HG03066 (cell line): ENCODE measurements around the gene AIP.
"Not testable (repeated sequence)": the region's sequence is repeated elsewhere in the genome, so short reads cannot be mapped to it uniquely, and the experiment has no call there.

Source experiments
- ATAC-seq: cut with Tn5 transposase; IDR thresholded peaks from one replicate; pipeline ENCODE4 v1.9.1; 2021; ENCODE audit warnings: low read depth; ENCODE audit not compliant: unreplicated experiment

Gene AIP

GRCh38 chr11:67505605-67506396 lies 23.0 kb downstream of the AIP start:
- no peak for ATAC-seq

GRCh38 chr11:67506426-67507051 lies 23.7 kb downstream of the AIP start:
- ATAC-seq: no peak

- no peak for ATAC-seq
These were observed 24.5 kb downstream of the AIP start for GRCh38 chr11:67507242-67507863.

- peak; percentile 64 for ATAC-seq
These were observed 25.1 kb downstream of the AIP start, which contains the start of gene CDK2AP2 for GRCh38 chr11:67507864-67508485. TSS of gene CDK2AP2 (minus strand) at chr11:67508162. CDS start at chr11:67508082, 80 bp downstream.

- peak; percentile 39 for ATAC-seq
These were observed 25.8 kb downstream of the AIP start for GRCh38 chr11:67508486-67509121.

GRCh38 chr11:67510023-67510345 lies 27.2 kb downstream of the AIP start:
- ATAC-seq: no peak

- ATAC-seq: not testable (repeated sequence)
These were observed 28.7 kb downstream of the AIP start for GRCh38 chr11:67511558-67511957.

- ATAC-seq: no peak
These were observed 31.3 kb downstream of the AIP start for GRCh38 chr11:67514116-67514515.

- ATAC-seq: no peak
These were observed 34.0 kb downstream of the AIP start for GRCh38 chr11:67516806-67517205.

GRCh38 chr11:67517784-67518552 lies 35.1 kb downstream of the AIP start:
- no peak for ATAC-seq

GRCh38 chr11:67519726-67520125 lies 36.9 kb downstream of the AIP start:
- ATAC-seq: no peak

GRCh38 chr11:67520856-67521824 lies 38.3 kb downstream of the AIP start:
- no peak for ATAC-seq

- ATAC-seq: no peak
These were observed 39.1 kb downstream of the AIP start for GRCh38 chr11:67521924-67522323.

GRCh38 chr11:67522338-67522737 lies 39.5 kb downstream of the AIP start:
- no peak for ATAC-seq

GRCh38 chr11:67522844-67523555 lies 40.2 kb downstream of the AIP start, which contains the start of gene CABP2:
TSS of gene CABP2 (minus strand) at chr11:67523446. CDS start at chr11:67523326, 120 bp downstream.
- ATAC-seq: no peak

GRCh38 chr11:67523556-67524479 lies 41.0 kb downstream of the AIP start:
- ATAC-seq: no peak

GRCh38 chr11:67524480-67524808 lies 41.6 kb downstream of the AIP start:
- no peak for ATAC-seq
